ENCODE results near the gene TMEM132C. TPM values are rescaled to one million over a fixed set of nuclear protein-coding genes. Genes with fewer than 3 reads are reported as not detected.
A peak's percentile ranks its signal among the peaks of the same experiment; 100 is the strongest.

TMEM132C gene
- total and polyA plus RNA-seq, 4 donors: 0.05 to 0.08 (median 0.05) TPM; not detected in 1

- Histone ChIP-seq H3K9me3 (ENCODE audit: control insufficient read depth in 4 of 4, low read length in 3 of 4) (no peaks in the 10 kb centered on the region), H3K9ac (ENCODE audit: low read depth in 1 of 2, low read length in 2 of 2) (no peak overlapping the region), H3K27ac (ENCODE audit: low read depth in 1 of 2, low read length in 2 of 2) (no peak overlapping the region), H3K27me3 (ENCODE audit: control insufficient read depth in 4 of 4, insufficient read depth in 4 of 4, low read length in 3 of 4) (peaks cover 0 to 1% (median under 1%) of the 10 kb centered on the region in 4 donors), H3K36me3 (ENCODE audit: control insufficient read depth in 4 of 4, insufficient read depth in 3 of 4, low read depth in 1 of 4, low read length in 3 of 4) (no peaks in the 10 kb centered on the region), H3K4me1 (ENCODE audit: control insufficient read depth in 4 of 4, insufficient read depth in 4 of 4, low read length in 3 of 4) (no peaks in the 10 kb centered on the region), H3K4me3 (ENCODE audit: low read depth in 1 of 3, low read length in 3 of 3) (no peak overlapping the region)
- DNase-seq (ENCODE audit: low spot score): peak; percentile 36
- TF ChIP-seq REST (IDR thresholded peaks at IDR 0.05) (no peak), FOXA2 (IDR thresholded peaks at IDR 0.05) (no peak), RAD21 (IDR thresholded peaks at IDR 0.05) (peak; percentile 37 to 63), SP1 (IDR thresholded peaks at IDR 0.05) (no peak)
- TF ChIP-seq, protein P1, sequence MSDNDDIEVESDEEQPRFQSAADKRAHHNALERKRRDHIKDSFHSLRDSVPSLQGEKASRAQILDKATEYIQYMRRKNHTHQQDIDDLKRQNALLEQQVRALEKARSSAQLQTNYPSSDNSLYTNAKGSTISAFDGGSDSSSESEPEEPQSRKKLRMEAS (IDR thresholded peaks at IDR 0.05): no peak
- TF ChIP-seq, protein P2, sequence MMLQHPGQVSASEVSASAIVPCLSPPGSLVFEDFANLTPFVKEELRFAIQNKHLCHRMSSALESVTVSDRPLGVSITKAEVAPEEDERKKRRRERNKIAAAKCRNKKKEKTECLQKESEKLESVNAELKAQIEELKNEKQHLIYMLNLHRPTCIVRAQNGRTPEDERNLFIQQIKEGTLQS (IDR thresholded peaks at IDR 0.05): no peak
- TF ChIP-seq, protein P3, sequence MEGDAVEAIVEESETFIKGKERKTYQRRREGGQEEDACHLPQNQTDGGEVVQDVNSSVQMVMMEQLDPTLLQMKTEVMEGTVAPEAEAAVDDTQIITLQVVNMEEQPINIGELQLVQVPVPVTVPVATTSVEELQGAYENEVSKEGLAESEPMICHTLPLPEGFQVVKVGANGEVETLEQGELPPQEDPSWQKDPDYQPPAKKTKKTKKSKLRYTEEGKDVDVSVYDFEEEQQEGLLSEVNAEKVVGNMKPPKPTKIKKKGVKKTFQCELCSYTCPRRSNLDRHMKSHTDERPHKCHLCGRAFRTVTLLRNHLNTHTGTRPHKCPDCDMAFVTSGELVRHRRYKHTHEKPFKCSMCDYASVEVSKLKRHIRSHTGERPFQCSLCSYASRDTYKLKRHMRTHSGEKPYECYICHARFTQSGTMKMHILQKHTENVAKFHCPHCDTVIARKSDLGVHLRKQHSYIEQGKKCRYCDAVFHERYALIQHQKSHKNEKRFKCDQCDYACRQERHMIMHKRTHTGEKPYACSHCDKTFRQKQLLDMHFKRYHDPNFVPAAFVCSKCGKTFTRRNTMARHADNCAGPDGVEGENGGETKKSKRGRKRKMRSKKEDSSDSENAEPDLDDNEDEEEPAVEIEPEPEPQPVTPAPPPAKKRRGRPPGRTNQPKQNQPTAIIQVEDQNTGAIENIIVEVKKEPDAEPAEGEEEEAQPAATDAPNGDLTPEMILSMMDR (IDR thresholded peaks at IDR 0.05; ENCODE audit: low read depth, low read length, missing input control): peak; percentile 54
- 26% methylated on average over 19 of the region's 19 CpGs for WGBS
Measured at GRCh38 chr12:128387811-128388422, 120.9 kb downstream of the TMEM132C start.

DNA sequence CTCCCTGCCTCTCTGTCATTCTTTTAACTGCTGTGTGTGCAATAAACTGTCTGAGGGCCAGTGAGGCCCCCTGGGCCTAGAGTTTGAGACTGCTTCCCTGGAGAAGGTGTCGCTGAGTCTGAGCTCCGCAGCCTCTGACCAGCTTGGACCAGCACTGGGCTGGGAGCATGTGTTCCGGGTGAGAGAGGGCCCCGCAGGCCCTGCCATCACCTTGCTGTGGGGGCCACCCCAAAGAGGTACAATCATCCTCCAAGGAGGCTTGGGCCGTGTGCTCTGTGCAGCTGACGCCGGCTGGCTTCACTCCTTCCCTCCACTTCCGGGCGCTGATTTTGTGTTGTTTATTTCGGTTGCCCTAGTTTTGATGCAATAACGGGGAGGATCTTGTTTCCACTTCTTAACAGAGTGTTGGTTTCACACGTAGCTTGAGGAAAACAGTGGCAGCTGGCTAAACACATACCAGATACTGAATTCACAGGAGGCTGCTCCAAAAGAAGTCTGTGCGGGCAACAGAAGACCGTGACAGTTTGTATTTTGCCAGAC is 121.6 kb downstream of the TMEM132C start:
- Histone ChIP-seq H3K4me1 (ENCODE audit: control insufficient read depth in 4 of 4, insufficient read depth in 4 of 4, low read length in 3 of 4) (no peaks in the 10 kb centered on the region), H3K27ac (ENCODE audit: low read depth in 1 of 2, low read length in 2 of 2) (no peak overlapping the region), H3K4me3 (ENCODE audit: low read depth in 1 of 3, low read length in 3 of 3) (no peak overlapping the region), H3K36me3 (ENCODE audit: control insufficient read depth in 4 of 4, insufficient read depth in 3 of 4, low read depth in 1 of 4, low read length in 3 of 4) (no peaks in the 10 kb centered on the region), H3K9me3 (ENCODE audit: control insufficient read depth in 4 of 4, low read length in 3 of 4) (peaks cover 0 to under 1% (median 0%) of the 10 kb centered on the region in 4 donors), H3K9ac (ENCODE audit: low read depth in 1 of 2, low read length in 2 of 2) (no peak overlapping the region), H3K27me3 (ENCODE audit: control insufficient read depth in 4 of 4, insufficient read depth in 4 of 4, low read length in 3 of 4) (no peaks in the 10 kb centered on the region)
- TF ChIP-seq NR2F2 (IDR thresholded peaks at IDR 0.05): no peak
- no peak for TF ChIP-seq RAD21 (IDR thresholded peaks at IDR 0.05)
- TF ChIP-seq GABPA (IDR thresholded peaks at IDR 0.05 in 1 of 2, conservative IDR thresholded peaks at IDR 0.05 in 1 of 2): no peak
- no peak for TF ChIP-seq JUND (IDR thresholded peaks at IDR 0.05)
- TF ChIP-seq, protein P4, sequence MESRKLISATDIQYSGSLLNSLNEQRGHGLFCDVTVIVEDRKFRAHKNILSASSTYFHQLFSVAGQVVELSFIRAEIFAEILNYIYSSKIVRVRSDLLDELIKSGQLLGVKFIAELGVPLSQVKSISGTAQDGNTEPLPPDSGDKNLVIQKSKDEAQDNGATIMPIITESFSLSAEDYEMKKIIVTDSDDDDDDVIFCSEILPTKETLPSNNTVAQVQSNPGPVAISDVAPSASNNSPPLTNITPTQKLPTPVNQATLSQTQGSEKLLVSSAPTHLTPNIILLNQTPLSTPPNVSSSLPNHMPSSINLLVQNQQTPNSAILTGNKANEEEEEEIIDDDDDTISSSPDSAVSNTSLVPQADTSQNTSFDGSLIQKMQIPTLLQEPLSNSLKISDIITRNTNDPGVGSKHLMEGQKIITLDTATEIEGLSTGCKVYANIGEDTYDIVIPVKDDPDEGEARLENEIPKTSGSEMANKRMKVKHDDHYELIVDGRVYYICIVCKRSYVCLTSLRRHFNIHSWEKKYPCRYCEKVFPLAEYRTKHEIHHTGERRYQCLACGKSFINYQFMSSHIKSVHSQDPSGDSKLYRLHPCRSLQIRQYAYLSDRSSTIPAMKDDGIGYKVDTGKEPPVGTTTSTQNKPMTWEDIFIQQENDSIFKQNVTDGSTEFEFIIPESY (IDR thresholded peaks at IDR 0.05): no peak
- no peak for TF ChIP-seq HNF4G (IDR thresholded peaks at IDR 0.05)
- TF ChIP-seq, protein P2 (IDR thresholded peaks at IDR 0.05): no peak
- TF ChIP-seq FOXA1 (IDR thresholded peaks at IDR 0.05): no peak
- no peak for TF ChIP-seq REST (IDR thresholded peaks at IDR 0.05)
- no peak for TF ChIP-seq FOXA2 (IDR thresholded peaks at IDR 0.05)
- TF ChIP-seq, protein P1 (IDR thresholded peaks at IDR 0.05): no peak
- TF ChIP-seq YY1 (IDR thresholded peaks at IDR 0.05): no peak
- TF ChIP-seq, protein P3 (IDR thresholded peaks at IDR 0.05; ENCODE audit: low read depth, low read length, missing input control): no peak
- no peak for DNase-seq (ENCODE audit: low spot score)
- WGBS: 53% methylated on average over 14 of the region's 14 CpGs

All from liver (tissue), 9 donors.